Activated CD4-positive, CD25-positive, alpha-beta regulatory T cell (primary cell): ENCODE results near the gene RAB11FIP4.

Experiments
- DNase-seq, 4 experiments: peaks; one replicate each; lab custom pipeline; 2025; lab: John Stamatoyannopoulos, UW

RAB11FIP4 gene

GRCh38 chr17:31487648-31488263 lies 96.3 kb downstream of the RAB11FIP4 start:
- DNase-seq: peak; percentile 89 to 98 (median 92)

GRCh38 chr17:31488264-31488981 lies 96.9 kb downstream of the RAB11FIP4 start:
- no peak for DNase-seq

- DNase-seq: no peak
Measured at GRCh38 chr17:31488982-31489294, 97.5 kb downstream of the RAB11FIP4 start.

- DNase-seq: no peak
Measured at GRCh38 chr17:31489295-31490018, 98.0 kb downstream of the RAB11FIP4 start.

- DNase-seq: no peak
Measured at GRCh38 chr17:31490019-31490650, 98.7 kb downstream of the RAB11FIP4 start.

- DNase-seq: no peak
Measured at GRCh38 chr17:31490671-31491375, 99.3 kb downstream of the RAB11FIP4 start.

GRCh38 chr17:31491376-31492131 lies 100.1 kb downstream of the RAB11FIP4 start:
- DNase-seq: no peak

GRCh38 chr17:31492206-31492605 lies 100.7 kb downstream of the RAB11FIP4 start:
- DNase-seq: no peak

GRCh38 chr17:31492880-31493655 lies 101.6 kb downstream of the RAB11FIP4 start:
- peak; percentile 9 to 53 (median 30) for DNase-seq

- no peak for DNase-seq
Measured at GRCh38 chr17:31493656-31494155, 102.2 kb downstream of the RAB11FIP4 start.

GRCh38 chr17:31494259-31495021 lies 103.0 kb downstream of the RAB11FIP4 start:
- DNase-seq: peak; percentile 23 to 51 (median 36)

GRCh38 chr17:31495022-31495885 lies 103.8 kb downstream of the RAB11FIP4 start:
- no peak for DNase-seq

GRCh38 chr17:31496097-31496496 lies 104.6 kb downstream of the RAB11FIP4 start:
- no peak for DNase-seq

- no peak for DNase-seq
Measured at GRCh38 chr17:31496601-31497000, 105.1 kb downstream of the RAB11FIP4 start.

GRCh38 chr17:31497431-31497830 lies 106.0 kb downstream of the RAB11FIP4 start:
- DNase-seq: no peak

GRCh38 chr17:31497994-31498826 lies 106.7 kb downstream of the RAB11FIP4 start:
- no peak for DNase-seq

- no peak for DNase-seq
Measured at GRCh38 chr17:31499771-31500554, 108.5 kb downstream of the RAB11FIP4 start.
